Transverse colon (tissue), 3 donors: Measurements from ENCODE around the gene RNF126.

Experiments
- EP300 ChIP-seq: sonication (generic); formaldehyde crosslinking; IDR thresholded peaks from one replicate; pipeline ENCODE4 v1.6.1; 2017; ENCODE audit warnings: antibody characterized with exemption, low read depth
- TF ChIP-seq, protein P1 (sequence below), 5 experiments: fragments of 200-600 bp in 3 of 5; fragments of 450-650 bp in 2 of 5; sonication (generic) in 3 of 5; IDR thresholded peaks; 1 replicate in 2 of 5; 2 replicates in 3 of 5; pipeline ENCODE4 v1.5.1; 2016 to 2017; ENCODE audit warnings: antibody characterized with exemption in 5 of 5, inconsistent platforms in 3 of 5, mild to moderate bottlenecking in 2 of 5, moderate library complexity in 1 of 5

DNA sequence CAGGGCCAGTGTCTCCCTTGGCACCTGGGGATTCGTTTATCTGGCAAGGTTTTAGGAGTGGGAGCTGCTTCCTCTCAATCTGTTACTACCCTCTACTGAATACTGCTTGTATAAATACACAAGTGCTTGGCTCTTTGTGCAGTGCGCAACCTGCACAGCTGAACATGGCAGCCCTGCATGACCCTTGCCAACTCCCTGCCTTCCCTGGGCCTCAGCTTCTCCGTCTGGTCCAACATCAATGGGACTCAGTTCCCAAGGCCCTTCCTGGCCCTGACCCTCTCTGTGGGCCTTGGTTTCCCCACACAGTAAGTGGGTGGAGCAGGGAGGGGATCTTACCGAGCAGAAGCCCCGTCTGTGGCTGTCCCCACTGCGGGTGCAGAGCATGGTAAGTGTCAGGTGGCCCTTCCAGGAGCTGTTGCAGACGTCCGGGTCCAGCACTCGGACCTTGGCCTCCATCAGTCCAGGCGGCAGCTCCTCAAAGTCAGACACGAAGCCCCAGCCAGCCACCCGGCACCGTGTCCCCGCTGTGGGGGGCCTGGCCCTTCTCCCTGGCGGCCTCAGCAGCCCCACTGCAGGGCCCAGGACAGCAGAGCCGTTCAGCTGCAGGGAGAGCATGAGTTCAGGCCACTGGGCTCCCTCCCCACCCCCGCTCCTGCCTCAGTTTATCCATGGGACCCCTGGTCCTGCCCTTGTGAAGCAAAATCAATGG is 23.7 kb upstream of the RNF126 start:
- no peak for TF ChIP-seq EP300
- TF ChIP-seq, protein P1, sequence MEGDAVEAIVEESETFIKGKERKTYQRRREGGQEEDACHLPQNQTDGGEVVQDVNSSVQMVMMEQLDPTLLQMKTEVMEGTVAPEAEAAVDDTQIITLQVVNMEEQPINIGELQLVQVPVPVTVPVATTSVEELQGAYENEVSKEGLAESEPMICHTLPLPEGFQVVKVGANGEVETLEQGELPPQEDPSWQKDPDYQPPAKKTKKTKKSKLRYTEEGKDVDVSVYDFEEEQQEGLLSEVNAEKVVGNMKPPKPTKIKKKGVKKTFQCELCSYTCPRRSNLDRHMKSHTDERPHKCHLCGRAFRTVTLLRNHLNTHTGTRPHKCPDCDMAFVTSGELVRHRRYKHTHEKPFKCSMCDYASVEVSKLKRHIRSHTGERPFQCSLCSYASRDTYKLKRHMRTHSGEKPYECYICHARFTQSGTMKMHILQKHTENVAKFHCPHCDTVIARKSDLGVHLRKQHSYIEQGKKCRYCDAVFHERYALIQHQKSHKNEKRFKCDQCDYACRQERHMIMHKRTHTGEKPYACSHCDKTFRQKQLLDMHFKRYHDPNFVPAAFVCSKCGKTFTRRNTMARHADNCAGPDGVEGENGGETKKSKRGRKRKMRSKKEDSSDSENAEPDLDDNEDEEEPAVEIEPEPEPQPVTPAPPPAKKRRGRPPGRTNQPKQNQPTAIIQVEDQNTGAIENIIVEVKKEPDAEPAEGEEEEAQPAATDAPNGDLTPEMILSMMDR (IDR thresholded peaks at IDR 0.05): no peak
